Parathyroid adenoma (tissue), 2 donors: ENCODE data around the gene SCN4B.

ENCODE experiments used
- H2AFZ ChIP-seq: fragments of 300-600 bp; sonication (generic); one replicate; pipeline ENCODE4 v1.7.0; 2017; ENCODE audit warnings: antibody characterized with exemption, mild to moderate bottlenecking
- H3K27ac ChIP-seq: fragments of 300-600 bp; sonication (generic); one replicate; pipeline ENCODE4 v1.7.0; 2017
- H3K27me3 ChIP-seq: fragments of 300-600 bp; sonication (generic); one replicate; pipeline ENCODE4 v1.7.0; 2017; ENCODE audit warnings: low read length; ENCODE audit not compliant: control insufficient read depth, insufficient read depth
- H3K36me3 ChIP-seq: fragments of 300-600 bp; sonication (generic); one replicate; pipeline ENCODE4 v1.7.0; 2017; ENCODE audit warnings: low read length; ENCODE audit not compliant: control insufficient read depth, insufficient read depth
- H3K4me1 ChIP-seq: fragments of 300-600 bp; sonication (generic); one replicate; pipeline ENCODE4 v1.7.0; 2017; ENCODE audit warnings: control low read depth
- H3K4me2 ChIP-seq: fragments of 300-600 bp; sonication (generic); one replicate; pipeline ENCODE4 v1.7.0; 2017; ENCODE audit warnings: low read length
- H3K4me3 ChIP-seq: fragments of 300-600 bp; sonication (generic); one replicate; pipeline ENCODE4 v1.7.0; 2017; ENCODE audit warnings: low read depth, low read length
- H3K79me2 ChIP-seq: fragments of 300-600 bp; sonication (generic); one replicate; pipeline ENCODE4 v1.7.0; 2017; ENCODE audit warnings: control low read depth
- H3K9ac ChIP-seq: fragments of 300-600 bp; sonication (generic); one replicate; pipeline ENCODE4 v1.7.0; 2017; ENCODE audit warnings: mild to moderate bottlenecking
- H3K9me3 ChIP-seq: fragments of 300-600 bp; sonication (generic); one replicate; pipeline ENCODE4 v1.7.0; 2017; ENCODE audit warnings: low read length; ENCODE audit not compliant: control insufficient read depth
- CTCF ChIP-seq: fragments of 300-600 bp; sonication (generic); IDR thresholded peaks from one replicate; pipeline ENCODE4 v1.7.0; 2017; ENCODE audit warnings: antibody characterized with exemption, mild to moderate bottlenecking
- donor health status: primary hyperparathyroidism.

Gene SCN4B

GRCh38 chr11:118139578-118139977, 13.0 kb downstream of the SCN4B start:
- TF ChIP-seq CTCF = no peak
- Histone ChIP-seq H3K4me1 (no peaks in the 10 kb centered on the region), H3K9ac (no peak overlapping the region), H3K4me3 (no peak overlapping the region), H3K27me3 (no peaks in the 10 kb centered on the region), H3K36me3 (no peaks in the 10 kb centered on the region), H3K4me2 (no peak overlapping the region), H3K79me2 (no peaks in the 10 kb centered on the region), H3K9me3 (no peaks in the 10 kb centered on the region), H3K27ac (no peak overlapping the region), H2AFZ (no peak overlapping the region)

GRCh38 chr11:118138839-118139420, 13.7 kb downstream of the SCN4B start:
- Histone ChIP-seq H3K9me3 (no peaks in the 10 kb centered on the region), H3K79me2 (no peaks in the 10 kb centered on the region), H3K36me3 (no peaks in the 10 kb centered on the region), H3K4me2 (no peak overlapping the region), H3K9ac (no peak overlapping the region), H2AFZ (no peak overlapping the region), H3K4me1 (no peaks in the 10 kb centered on the region), H3K27me3 (no peaks in the 10 kb centered on the region), H3K4me3 (no peak overlapping the region), H3K27ac (no peak overlapping the region)
- TF ChIP-seq CTCF = no peak

- no peaks in the 10 kb centered on the region for H3K27me3 ChIP-seq
Measured at GRCh38 chr11:118136801-118137200, 15.8 kb downstream of the SCN4B start.

GRCh38 chr11:118136341-118136740, 16.3 kb downstream of the SCN4B start:
- Histone ChIP-seq H3K9me3 (no peaks in the 10 kb centered on the region), H3K4me2 (no peak overlapping the region), H3K36me3 (no peaks in the 10 kb centered on the region), H3K4me3 (no peak overlapping the region), H3K27ac (no peak overlapping the region), H3K4me1 (no peaks in the 10 kb centered on the region), H3K9ac (no peak overlapping the region), H2AFZ (no peak overlapping the region), H3K79me2 (no peaks in the 10 kb centered on the region), H3K27me3 (no peaks in the 10 kb centered on the region)
- no peak for TF ChIP-seq CTCF

More at GRCh38 chr11:118136801-118137200, 15.8 kb downstream of the SCN4B start:
- no peaks in the 10 kb centered on the region for H3K79me2 ChIP-seq
- no peak overlapping the region for H2AFZ ChIP-seq
- H3K4me1 ChIP-seq = no peaks in the 10 kb centered on the region
- H3K9ac ChIP-seq = no peak overlapping the region
- no peak overlapping the region for H3K4me3 ChIP-seq
- no peak overlapping the region for H3K4me2 ChIP-seq
- H3K27ac ChIP-seq = no peak overlapping the region
- TF ChIP-seq CTCF = no peak
- H3K9me3 ChIP-seq = no peaks in the 10 kb centered on the region
- no peaks in the 10 kb centered on the region for H3K36me3 ChIP-seq

- Histone ChIP-seq H3K36me3 (no peaks in the 10 kb centered on the region), H3K27ac (no peak overlapping the region), H3K9me3 (no peaks in the 10 kb centered on the region), H3K79me2 (no peaks in the 10 kb centered on the region), H3K27me3 (no peaks in the 10 kb centered on the region), H3K9ac (no peak overlapping the region), H3K4me3 (no peak overlapping the region), H2AFZ (no peak overlapping the region), H3K4me1 (no peaks in the 10 kb centered on the region), H3K4me2 (no peak overlapping the region)
- no peak for TF ChIP-seq CTCF
Measured at GRCh38 chr11:118135796-118136165, 16.8 kb downstream of the SCN4B start.
